PC-3 (cell line): ENCODE data around the gene MPIG6B. TPM values are rescaled to one million over a fixed set of nuclear protein-coding genes. Genes with fewer than 3 reads are reported as not detected.

Experiments
- ATAC-seq: fragments of 200-7000 bp; cut with Tn5 transposase; 2 replicates; pipeline ENCODE4 v1.9.1; 2020; ENCODE audit warnings: mild to moderate bottlenecking, moderate library complexity
- BruUV-seq: library from RNA; stranded (reverse); fragments of 400-500 nt; replicated peaks from 2 replicates; lab custom pipeline; 2021; lab: Mats Ljungman, UMichigan
- CTCF ChIA-PET: fragments of 300-600 bp; sonication (Branson Sonifier 250); formaldehyde crosslinking; loops from one replicate; lab custom pipeline; 2022; ENCODE audit warnings: antibody characterized with exemption; lab: Charles Lee
- POLR2A ChIA-PET: fragments of 300-600 bp; sonication (Branson Sonifier 250); formaldehyde crosslinking; loops from one replicate; lab custom pipeline; 2022; ENCODE audit warnings: antibody characterized with exemption; ENCODE audit not compliant: unreplicated experiment; lab: Charles Lee
- DNase-seq: peaks from one replicate; pipeline ENCODE4 v3.0.0-alpha.2; 2015
- H2AFZ ChIP-seq: fragments of 300-600 bp; sonication (generic); 2 replicates; pipeline ENCODE4 v1.6.0; 2016; ENCODE audit warnings: antibody characterized with exemption, low read length
- H3F3A ChIP-seq: fragments of 300-600 bp; sonication (generic); one replicate; pipeline ENCODE4 v1.6.0; 2017; ENCODE audit warnings: antibody characterized with exemption, low read length, control low read depth, mild to moderate bottlenecking; ENCODE audit not compliant: unreplicated experiment
- H3K27ac ChIP-seq: fragments of 300-600 bp; sonication (generic); 2 replicates; pipeline ENCODE4 v1.5.1; 2016; ENCODE audit warnings: mild to moderate bottlenecking, low read length
- H3K27me3 ChIP-seq: fragments of 300-600 bp; sonication (generic); 2 replicates; pipeline ENCODE4 v1.6.1; 2016; ENCODE audit warnings: low read length, mixed read lengths
- H3K36me3 ChIP-seq: fragments of 300-600 bp; sonication (generic); 2 replicates; pipeline ENCODE4 v1.6.1; 2016; ENCODE audit warnings: low read depth, mixed run types, low read length, mixed read lengths
- H3K4me1 ChIP-seq: fragments of 300-600 bp; sonication (generic); 2 replicates; pipeline ENCODE4 v1.5.1; 2016; ENCODE audit warnings: low read length; ENCODE audit not compliant: insufficient read depth
- H3K4me2 ChIP-seq: fragments of 300-600 bp; sonication (generic); 2 replicates; pipeline ENCODE4 v1.6.0; 2016; ENCODE audit warnings: low read length
- H3K4me3 ChIP-seq: fragments of 300-600 bp; sonication (generic); 2 replicates; pipeline ENCODE4 v1.5.1; 2016; ENCODE audit warnings: mild to moderate bottlenecking, low read length, mixed read lengths
- H3K79me2 ChIP-seq: fragments of 300-600 bp; sonication (generic); 2 replicates; pipeline ENCODE4 v1.6.1; 2017; ENCODE audit warnings: low read length, mixed read lengths
- H3K9ac ChIP-seq: fragments of 300-600 bp; sonication (generic); 2 replicates; pipeline ENCODE4 v1.6.0; 2016; ENCODE audit warnings: mild to moderate bottlenecking, low read length
- H3K9me2 ChIP-seq: fragments of 300-600 bp; sonication (generic); replicated peaks from 2 replicates; pipeline ENCODE4 v1.6.1; 2016; ENCODE audit warnings: mixed run types, low read length, mixed read lengths
- H3K9me3 ChIP-seq: fragments of 300-600 bp; sonication (generic); 2 replicates; pipeline ENCODE4 v1.6.1; 2016; ENCODE audit warnings: low read length, mixed read lengths
- H4K20me1 ChIP-seq: fragments of 300-600 bp; sonication (generic); 2 replicates; pipeline ENCODE4 v1.6.1; 2016; ENCODE audit warnings: low read length, mixed read lengths
- EZH2 ChIP-seq: fragments of 300-600 bp; sonication (generic); IDR thresholded peaks from one replicate; pipeline ENCODE4 v1.6.1; 2017; ENCODE audit warnings: antibody characterized with exemption, mild to moderate bottlenecking, low read length; ENCODE audit not compliant: unreplicated experiment
- EZH2phosphoT487 ChIP-seq: fragments of 300-600 bp; sonication (generic); IDR thresholded peaks from 2 replicates; pipeline ENCODE4 v1.6.1; 2018; ENCODE audit warnings: mild to moderate bottlenecking, antibody characterized with exemption, low read length, borderline replicate concordance
- intact Hi-C: fragments of 100-400 bp; cut with micrococcal nuclease; formaldehyde crosslinking; loops from 2 replicates; pipeline ENCODE4 v1.9.0; 2023
- total RNA-seq: library from RNA; depleted of rRNA; stranded (reverse); fragments of >200 nt; gene quantifications from 2 replicates; pipeline ENCODE4 v1.2.3, GENCODE V29; 2014
- TF ChIP-seq, protein P1 (sequence below): fragments of 300-600 bp; sonication (generic); conservative IDR thresholded peaks from 2 replicates; pipeline ENCODE4 v1.5.1; 2017; ENCODE audit warnings: antibody characterized with exemption, low read depth, mild to moderate bottlenecking, low read length

The MPIG6B gene
- total RNA-seq, 1 experiment from 2014 or later: not detected

- CTCF ChIA-PET: interaction anchor here (0.6 kb wide), 1 partner anchor 48 kb away, joined by 3 read pairs; no protein-coding TSS in a partner anchor
Observed at GRCh38 chr6:31718265-31718664, 4.9 kb upstream of the MPIG6B start.

GRCh38 chr6:31719001-31719400 lies 4.2 kb upstream of the MPIG6B start:
- Histone ChIP-seq H3K9me3 (no peaks in the 10 kb centered on the region), H3K4me2 (peak overlapping the region; percentile 58), H3K9ac (no peak overlapping the region), H3K9me2 (no peaks in the 10 kb centered on the region), H3K79me2 (no peaks in the 10 kb centered on the region), H3K36me3 (no peaks in the 10 kb centered on the region), H3K27ac (peak overlapping the region; percentile 51), H3K4me3 (no peak overlapping the region), H3K27me3 (no peaks in the 10 kb centered on the region), H4K20me1 (no peaks in the 10 kb centered on the region), H2AFZ (no peak overlapping the region), H3K4me1 (peaks cover 29% of the 10 kb centered on the region), H3F3A (no peaks in the 10 kb centered on the region)
- DNase-seq (no peak), ATAC-seq (no peak)
- ChIA-PET CTCF (interaction anchor here (0.6 kb wide), 1 partner anchor 47 kb away, joined by 3 read pairs; no protein-coding TSS in a partner anchor), POLR2A (no interaction called here)
- BruUV-seq: no TSS peak
- no peak for TF ChIP-seq EZH2
- TF ChIP-seq EZH2phosphoT487: no peak
- TF ChIP-seq, protein P1, sequence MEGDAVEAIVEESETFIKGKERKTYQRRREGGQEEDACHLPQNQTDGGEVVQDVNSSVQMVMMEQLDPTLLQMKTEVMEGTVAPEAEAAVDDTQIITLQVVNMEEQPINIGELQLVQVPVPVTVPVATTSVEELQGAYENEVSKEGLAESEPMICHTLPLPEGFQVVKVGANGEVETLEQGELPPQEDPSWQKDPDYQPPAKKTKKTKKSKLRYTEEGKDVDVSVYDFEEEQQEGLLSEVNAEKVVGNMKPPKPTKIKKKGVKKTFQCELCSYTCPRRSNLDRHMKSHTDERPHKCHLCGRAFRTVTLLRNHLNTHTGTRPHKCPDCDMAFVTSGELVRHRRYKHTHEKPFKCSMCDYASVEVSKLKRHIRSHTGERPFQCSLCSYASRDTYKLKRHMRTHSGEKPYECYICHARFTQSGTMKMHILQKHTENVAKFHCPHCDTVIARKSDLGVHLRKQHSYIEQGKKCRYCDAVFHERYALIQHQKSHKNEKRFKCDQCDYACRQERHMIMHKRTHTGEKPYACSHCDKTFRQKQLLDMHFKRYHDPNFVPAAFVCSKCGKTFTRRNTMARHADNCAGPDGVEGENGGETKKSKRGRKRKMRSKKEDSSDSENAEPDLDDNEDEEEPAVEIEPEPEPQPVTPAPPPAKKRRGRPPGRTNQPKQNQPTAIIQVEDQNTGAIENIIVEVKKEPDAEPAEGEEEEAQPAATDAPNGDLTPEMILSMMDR: no peak
- intact Hi-C loops: loop anchor here (10.0 kb wide), 1 partner anchor 46 kb away; the partner anchor contains the start of gene SAPCD1

More at GRCh38 chr6:31718265-31718664, 4.9 kb upstream of the MPIG6B start:
- H3K4me3 ChIP-seq: peak overlapping the region; percentile 15; the same call in 1 of the 2 replicates
- TF ChIP-seq, protein P1: no peak
- TF ChIP-seq EZH2 (no peak), EZH2phosphoT487 (no peak)
- peak overlapping the region; percentile 13; the same call in 1 of the 2 replicates for H2AFZ ChIP-seq
- BruUV-seq: no TSS peak
- DNase-seq (peak; percentile 98), ATAC-seq (peak; percentile 73)
- H3K9ac ChIP-seq: peak overlapping the region; percentile 28; the same call in 1 of the 2 replicates
- H3F3A ChIP-seq: no peaks in the 10 kb centered on the region
- peak overlapping the region; percentile 73 for H3K4me2 ChIP-seq
- H3K36me3 ChIP-seq: no peaks in the 10 kb centered on the region
- peaks cover 29% of the 10 kb centered on the region for H3K4me1 ChIP-seq
- H3K27ac ChIP-seq: peak overlapping the region; percentile 81
- POLR2A ChIA-PET: no interaction called here
- H3K79me2 ChIP-seq: no peaks in the 10 kb centered on the region
- no peaks in the 10 kb centered on the region for H3K27me3 ChIP-seq
- no peaks in the 10 kb centered on the region for H3K9me2 ChIP-seq
- intact Hi-C loops: loop anchor here (10.0 kb wide), 1 partner anchor 47 kb away; the partner anchor contains the start of gene SAPCD1
- H4K20me1 ChIP-seq: no peaks in the 10 kb centered on the region
- no peaks in the 10 kb centered on the region for H3K9me3 ChIP-seq

DNA sequence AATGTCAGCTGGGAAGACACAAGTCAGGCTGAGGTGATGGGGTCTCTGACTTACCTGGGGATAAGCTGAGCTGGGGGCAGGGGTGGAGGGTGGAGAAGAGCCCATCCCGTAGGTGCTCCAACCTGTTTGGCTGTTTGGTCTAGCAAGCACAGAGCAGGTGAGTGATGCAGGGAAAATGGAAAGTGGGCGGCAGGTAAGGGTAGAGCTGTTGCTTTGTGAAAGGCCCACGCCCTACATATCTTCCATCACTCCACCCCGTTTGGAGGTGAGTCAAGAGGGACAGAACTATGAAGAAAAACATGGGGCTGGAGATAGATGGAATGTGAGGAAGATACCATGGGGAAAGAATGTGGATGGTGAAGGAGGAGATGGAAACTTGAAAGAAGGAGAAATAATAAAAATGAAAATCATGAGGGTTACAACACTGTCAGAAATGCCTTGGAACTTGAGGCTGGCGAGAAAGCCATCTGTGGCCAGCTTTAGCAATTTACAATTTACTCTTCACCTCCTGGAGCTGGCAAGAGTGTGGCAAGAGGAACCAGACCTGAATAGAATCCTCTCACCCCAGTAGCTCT lies 2.9 kb upstream of the MPIG6B start:
- no peaks in the 10 kb centered on the region for H3K27me3 ChIP-seq
- CTCF ChIA-PET: no interaction called here

More for the DNA sequence above, 2.9 kb upstream of the MPIG6B start:
- Histone ChIP-seq H3K4me2 (no peak overlapping the region), H3K4me1 (peaks cover 29% of the 10 kb centered on the region), H3K9me3 (no peaks in the 10 kb centered on the region), H3K9ac (no peak overlapping the region), H2AFZ (no peak overlapping the region), H3K79me2 (no peaks in the 10 kb centered on the region), H3K27ac (no peak overlapping the region), H3K36me3 (no peaks in the 10 kb centered on the region), H3F3A (no peaks in the 10 kb centered on the region), H4K20me1 (no peaks in the 10 kb centered on the region), H3K4me3 (no peak overlapping the region), H3K9me2 (no peaks in the 10 kb centered on the region)
- TF ChIP-seq EZH2phosphoT487: no peak
- TF ChIP-seq EZH2: no peak
- TF ChIP-seq, protein P1: no peak
- no TSS peak for BruUV-seq
- POLR2A ChIA-PET: no interaction called here
- intact Hi-C loops: no loop called here
- ATAC-seq (no peak), DNase-seq (peak; percentile 37)
